Stimulated activated CD4-positive, alpha-beta T cell treated with anti-CD3 and anti-CD28 coated beads, TNF-alpha, amount 100 ng/mL, for 1 hour (primary cell): ENCODE measurements around the gene FAM83E.

Experiments used
- DNase-seq, 3 donors: peaks; one replicate each; pipeline ENCODE4 v3.0.0-alpha.2; 2020; ENCODE audit warnings: low read depth in 3 of 3, low spot score in 1 of 3

FAM83E gene

DNA sequence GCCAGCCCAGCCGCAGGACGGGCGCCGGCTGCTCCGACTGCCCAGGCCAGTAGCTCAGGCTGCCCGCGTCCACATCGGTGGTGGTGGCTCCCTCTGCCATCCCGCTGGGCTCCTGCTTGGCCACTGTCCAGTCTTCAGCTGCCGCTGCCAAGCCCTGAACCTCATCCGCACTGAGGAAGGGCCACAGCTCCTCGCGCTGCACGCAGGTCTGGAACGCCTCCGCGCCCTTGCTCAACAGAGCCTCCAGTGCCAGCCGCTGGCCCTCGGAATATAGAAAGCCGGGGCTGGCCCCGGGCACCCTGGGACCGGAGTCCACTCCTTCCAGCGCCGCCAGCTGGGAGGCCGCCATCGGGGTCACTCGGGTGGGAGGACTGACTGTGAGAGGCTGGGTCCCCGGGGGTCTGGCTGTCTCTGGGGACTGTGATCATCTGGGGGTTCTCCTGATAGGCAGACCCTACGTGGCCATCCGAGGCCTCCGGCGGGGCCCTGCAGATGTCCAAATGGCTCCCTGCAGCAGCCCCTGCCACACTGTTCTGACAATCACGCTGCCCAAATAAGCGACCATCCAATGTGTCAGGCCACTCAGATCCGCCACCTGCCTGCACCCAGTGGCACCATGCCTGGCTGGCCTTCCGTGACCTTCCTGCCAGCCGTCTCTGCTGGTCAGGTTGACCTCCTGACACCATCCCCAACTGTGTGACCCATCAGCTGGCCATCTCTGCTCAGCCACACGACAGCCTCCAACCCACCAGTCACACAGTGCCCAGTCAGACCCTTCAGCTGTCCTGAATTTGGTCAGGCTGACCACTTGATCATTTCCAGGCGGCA, 1.6 kb downstream of the FAM83E start:
- DNase-seq = no peak

DNA sequence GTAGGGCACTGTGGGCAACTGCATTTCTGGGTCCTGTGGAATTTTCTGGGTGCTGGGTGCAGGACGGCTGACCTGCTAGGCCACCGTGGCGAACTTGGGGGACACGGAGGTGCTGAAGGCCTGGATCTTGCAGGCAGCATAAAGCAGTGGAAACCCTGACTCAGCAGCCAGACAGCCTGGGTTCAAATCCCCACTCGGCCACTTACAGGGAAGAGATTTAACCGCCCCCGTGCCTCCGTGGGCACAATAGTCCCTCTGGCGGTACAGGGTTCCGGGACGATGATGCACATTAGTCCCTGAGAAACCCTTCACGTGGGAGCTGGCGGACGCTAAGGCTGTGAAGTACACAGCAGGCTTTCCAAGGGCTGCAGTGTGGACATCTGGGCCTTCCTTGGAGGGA, 3.0 kb downstream of the FAM83E start:
- no peak for DNase-seq

DNA sequence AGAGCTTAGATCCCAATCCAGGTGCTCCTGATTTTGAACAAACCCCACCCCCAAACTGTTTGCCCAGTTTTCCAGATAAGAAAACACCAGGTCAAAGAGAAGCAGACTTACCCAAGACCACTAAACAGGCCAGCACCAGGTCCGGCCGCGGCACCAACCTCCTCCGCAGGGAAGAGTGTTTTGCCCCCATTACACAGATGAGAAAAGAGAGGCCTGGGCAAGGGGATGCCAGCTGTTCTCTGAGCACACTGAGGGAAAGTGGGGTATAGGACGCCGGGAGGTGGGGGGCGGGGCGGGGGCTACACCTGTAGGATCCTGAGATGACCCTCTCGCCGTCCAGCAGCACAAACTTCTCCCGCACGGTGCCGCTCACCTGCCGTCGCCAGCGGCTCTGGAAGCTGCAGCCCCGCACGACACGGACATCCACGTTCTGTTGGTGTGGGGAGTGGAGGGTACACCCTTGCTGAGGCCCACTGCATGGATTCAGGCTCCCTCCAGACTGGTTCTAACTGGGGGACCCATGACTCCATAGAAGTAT, 5.2 kb downstream of the FAM83E start:
- no peak for DNase-seq

DNA sequence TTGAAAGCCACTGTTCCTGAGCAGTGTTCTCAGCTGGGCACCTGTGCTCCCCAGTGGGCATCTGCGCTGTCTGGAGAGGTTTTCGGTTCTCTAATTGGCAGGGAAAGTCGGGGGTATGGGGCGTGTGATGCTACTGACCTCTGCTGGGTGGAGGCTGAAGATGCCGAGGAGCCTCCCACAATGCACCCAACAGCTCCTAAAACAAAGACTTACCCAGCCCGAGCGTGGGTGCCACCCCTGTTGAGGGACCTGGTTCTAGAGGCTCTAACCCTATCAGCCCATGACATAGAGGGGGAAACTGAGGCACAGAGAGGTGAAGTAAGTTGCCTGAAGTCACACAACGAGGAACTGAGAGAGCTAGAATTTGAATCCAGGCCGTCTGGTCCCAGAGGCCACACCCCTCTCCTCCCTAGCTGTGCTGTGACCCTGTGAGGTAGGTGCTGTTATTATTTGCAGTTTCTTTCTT, 6.0 kb downstream of the FAM83E start:
- peak in 1 of 3 donors; percentile 34 for DNase-seq

DNA sequence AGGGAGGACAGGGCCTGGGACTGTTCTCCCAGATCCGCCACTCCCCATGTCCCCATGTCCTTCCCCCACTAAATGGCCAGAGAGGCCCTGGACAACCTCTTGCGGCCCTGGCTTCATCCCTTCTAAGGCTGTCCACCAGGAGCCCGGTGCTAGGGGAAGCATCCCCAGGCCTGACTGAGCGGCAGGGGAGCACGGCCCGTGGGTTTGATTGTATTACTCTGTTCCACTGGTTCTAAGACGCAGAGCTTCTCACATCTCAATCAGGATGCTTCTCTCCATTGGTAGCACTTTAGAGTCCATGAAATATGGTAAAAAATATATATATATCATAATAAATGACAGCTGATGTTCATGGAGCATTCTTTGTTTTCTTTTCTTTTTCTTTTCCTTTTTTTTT, 7.5 kb downstream of the FAM83E start:
- no peak for DNase-seq

DNA sequence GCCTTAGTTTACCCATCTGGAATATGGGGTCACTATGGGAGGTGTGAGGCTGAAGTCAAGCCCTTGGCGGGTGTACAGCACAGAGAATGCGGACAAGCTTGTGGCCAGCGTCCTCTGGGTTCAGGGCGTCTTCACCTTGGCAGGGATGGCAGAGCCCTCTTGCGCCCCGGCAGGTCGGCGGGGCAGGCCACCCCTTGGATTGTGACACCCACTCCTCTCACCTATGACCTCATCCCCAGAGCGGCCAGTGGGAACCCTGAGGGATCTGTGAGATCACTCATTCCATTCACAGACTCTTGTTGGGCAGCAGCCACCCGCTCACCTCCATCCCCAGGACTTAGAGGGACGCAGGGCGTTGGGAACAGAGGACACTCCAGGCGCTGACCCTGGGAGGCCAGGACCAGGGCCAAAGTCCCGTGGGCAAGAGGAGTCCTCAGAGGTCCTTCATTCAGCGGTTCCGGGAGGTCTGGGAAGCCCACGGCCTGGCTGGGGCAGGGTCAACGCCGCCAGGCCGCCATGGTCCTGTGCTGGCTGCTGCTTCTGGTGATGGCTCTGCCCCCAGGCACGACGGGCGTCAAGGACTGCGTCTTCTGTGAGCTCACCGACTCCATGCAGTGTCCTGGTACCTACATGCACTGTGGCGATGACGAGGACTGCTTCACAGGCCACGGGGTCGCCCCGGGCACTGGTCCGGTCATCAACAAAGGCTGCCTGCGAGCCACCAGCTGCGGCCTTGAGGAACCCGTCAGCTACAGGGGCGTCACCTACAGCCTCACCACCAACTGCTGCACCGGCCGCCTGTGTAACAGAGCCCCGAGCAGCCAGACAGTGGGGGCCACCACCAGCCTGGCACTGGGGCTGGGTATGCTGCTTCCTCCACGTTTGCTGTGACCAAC, 8.2 kb downstream of the FAM83E start, which contains the start of gene SPACA4:
SPACA4 (plus strand) TSS at position 280 of the 896 bp plus-strand sequence; CDS start at position 517, 237 bp downstream.
- no peak for DNase-seq

DNA sequence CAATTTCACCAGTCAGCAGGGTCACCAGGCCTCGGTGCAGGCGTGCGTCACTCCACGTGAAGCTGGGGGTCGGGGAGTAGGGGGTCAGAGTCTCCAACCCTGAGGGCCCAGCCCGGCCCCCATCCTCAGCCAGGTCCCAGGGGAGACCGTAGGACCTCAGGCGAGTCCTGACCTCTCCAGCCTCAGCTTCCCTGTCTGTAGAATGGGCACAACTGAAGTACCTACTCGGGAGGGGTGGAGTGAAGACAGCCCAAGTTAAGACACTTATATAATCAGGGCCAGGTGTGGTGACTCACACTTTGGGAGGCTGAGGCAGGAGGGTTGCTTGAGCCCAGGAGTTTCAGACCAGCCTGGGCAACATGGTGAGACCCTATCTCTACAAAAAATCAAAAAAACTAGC, 11.0 kb downstream of the FAM83E start:
- DNase-seq = no peak

DNA sequence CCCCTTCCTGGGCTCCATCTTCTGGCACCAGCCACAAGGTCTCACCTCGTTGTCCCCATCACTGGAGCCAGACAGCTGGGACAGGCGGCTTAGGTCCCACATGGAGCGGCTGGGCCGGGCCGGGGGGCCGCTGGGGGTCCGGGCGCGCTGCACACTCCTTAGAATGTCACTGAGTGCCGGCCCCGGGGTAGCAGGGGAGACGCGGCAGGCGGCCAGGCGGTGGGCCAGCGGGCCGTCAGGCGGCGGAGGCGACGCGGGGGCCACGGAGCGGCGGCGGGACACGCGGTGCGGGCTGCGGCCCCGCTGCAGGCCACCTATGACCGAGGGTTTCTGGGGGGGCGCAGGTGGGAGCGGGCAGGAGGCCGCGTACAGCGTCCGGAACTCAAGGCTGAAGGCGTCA, 11.4 kb downstream of the FAM83E start:
- no peak for DNase-seq

DNA sequence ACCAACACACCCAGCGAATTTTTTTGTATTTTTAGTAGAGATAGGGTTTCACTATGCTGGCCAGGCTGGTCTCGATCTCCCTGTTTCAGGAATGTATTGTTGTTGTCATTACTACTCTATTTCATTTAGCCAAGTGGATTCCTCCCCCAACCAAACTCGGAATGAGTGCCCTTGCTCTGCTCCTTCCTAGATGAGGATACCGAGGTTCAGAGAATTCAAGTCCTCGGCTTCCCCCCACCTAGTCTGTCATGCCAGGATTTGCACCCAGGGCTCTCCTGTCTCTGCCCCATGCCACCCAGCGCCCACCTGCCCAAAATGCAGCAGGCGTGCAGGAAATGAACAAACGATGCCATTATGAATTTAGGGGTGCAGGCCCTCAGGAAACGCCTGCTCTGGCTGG, 11.9 kb downstream of the FAM83E start:
- DNase-seq = no peak

DNA sequence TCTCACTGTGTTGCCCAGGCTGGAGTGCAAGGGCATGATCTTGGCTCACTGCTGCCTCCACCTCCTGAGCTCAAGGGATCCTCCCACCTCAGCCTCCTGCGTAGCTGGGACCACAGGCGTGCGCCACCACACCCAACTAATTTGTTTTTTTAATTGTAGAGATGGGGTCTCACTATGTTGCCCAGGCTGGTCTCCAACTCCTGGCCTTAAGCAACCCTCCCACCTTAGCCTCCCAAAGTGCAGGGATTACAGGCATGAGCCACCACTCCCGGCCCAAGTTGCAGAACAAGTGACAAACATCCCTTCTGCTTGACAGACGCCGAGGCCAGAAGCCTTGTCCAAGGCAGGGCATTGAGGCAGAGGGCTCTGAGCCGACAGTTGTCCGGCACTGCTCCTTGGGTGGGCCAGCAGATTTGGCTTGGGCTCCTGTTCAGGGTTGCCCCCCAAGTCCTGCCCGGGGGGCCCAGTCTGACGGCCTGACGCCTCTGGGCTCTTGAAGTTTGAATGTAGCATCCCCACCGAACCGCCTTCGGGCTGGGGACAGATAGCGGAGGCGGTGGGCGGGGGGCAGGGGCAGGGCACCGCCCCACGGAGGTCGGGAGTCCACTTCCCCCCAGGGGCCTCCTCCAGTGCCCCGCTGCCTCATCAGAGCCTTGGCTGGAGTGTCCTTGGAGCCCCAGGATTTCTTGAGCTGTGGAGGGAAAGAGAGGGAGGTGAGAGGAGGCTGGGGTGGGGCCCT, 14.0 kb downstream of the FAM83E start:
- DNase-seq = no peak

DNA sequence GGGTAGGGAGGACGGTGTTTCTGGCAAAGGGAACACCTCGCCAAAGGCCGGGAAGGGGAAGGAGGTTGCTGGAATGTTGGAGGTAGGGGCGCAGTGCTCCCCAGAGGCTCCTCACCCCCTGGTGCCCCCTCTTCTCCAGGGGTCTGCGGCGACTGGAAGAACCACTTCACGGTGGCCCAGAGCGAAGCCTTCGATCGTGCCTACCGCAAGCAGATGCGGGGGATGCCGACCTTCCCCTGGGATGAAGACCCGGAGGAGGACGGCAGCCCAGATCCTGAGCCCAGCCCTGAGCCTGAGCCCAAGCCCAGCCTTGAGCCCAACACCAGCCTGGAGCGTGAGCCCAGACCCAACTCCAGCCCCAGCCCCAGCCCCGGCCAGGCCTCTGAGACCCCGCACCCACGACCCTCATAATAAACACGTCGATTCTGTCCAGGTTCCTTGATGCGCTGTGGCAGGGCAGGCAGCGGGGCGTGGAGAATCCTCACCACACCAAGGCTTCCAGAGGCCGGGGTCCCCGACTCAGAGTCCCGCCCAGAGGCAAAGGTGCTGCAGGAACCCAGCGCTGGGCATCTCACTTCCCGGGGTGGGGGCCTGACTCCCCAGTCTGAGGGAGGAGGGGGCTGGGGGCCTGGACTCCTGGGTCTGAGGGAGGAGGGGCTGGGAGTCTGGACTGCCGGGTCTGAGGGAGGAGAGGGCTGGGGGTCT, 15.7 kb downstream of the FAM83E start:
- DNase-seq = no peak

DNA sequence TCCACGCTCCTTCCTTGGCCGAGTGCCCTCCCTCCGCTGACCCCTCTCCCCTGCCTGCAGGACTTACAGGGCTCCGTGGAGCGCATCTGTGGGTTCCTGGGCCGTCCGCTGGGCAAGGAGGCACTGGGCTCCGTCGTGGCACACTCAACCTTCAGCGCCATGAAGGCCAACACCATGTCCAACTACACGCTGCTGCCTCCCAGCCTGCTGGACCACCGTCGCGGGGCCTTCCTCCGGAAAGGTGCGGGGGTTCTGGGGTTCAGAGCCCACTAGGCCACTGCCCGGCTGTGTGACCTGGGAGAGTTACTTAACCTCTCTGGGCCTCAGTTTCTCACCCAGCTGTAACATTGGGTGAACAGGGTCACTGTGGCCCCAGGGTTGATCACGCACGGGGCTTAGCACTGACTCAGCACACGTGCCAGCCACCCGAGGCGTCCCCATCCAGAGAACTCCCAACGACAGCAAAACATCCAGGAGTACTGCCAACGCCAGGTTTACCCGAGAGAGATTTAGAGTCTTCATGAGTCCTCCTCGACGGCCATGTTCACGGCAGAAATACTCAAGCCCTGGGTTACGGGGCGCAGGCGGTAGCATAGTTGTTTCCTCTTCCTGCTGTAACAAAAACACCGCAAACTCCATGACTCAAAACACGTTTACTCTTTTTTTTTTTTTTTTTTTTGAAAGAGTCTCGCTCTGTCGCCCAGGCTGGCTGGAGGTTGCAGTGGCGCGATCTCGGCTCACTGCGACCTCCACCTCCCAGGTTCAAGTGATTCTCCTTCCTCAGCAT, 18.0 kb downstream of the FAM83E start:
- DNase-seq = no peak

DNA sequence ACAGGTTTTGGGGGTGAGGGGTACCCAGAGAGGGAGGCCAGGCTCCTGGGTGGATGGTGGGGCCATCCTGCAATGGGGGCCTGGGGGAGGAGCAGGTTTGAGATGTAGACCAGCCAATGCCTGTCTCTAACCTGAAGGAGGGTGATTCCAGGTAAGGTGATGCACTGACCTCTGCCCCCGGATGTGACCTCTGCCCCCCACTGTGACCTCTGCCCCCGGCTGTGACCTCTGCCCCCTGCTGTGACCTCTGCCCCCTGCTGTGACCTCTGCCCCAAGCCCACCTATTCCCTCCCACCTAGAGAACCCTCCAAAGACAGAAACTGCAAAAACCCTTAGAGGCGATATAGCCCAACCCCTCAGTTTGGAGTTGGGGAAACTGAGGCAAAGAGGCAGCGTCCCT, 18.6 kb downstream of the FAM83E start:
- DNase-seq = no peak

DNA sequence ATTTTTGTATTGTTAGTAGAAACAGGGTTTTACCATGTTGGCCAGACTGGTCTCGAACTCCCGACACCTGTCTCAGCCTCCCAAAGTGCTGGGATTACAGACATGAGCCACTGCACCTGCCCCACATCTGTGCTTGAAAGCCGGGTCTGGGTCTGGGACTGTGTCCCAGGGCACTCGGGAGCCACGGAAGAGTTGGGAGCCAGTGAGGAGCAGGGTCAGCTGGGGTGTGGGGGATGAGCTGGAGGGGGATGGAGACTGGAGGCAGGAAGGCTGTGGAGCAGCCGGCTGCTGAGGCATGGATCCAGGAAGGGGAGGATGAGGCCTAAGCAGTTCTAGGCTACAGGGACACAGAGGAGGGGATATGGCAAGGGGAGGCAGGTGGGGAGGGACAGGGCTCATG, 19.0 kb downstream of the FAM83E start:
- DNase-seq = no peak

DNA sequence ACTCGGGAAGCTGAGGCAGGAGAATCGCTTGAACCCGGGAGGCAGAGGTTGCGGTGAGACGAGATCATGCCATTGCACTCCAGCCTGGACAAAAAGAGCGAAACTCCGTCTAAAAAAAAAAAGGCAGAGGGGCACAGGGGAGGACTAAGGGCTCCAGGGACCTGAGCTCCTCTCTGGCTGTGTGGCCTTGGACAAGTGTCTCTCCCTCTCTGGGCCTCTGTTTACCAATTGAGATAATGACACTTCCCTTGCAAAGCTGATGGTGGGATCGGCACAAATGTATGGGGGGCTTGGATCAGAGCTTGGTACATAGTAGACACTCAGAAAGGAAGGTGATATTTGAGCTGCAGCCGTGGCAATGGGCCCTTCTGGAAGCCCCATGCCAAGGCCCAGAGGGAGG, 19.7 kb downstream of the FAM83E start:
- DNase-seq = no peak

DNA sequence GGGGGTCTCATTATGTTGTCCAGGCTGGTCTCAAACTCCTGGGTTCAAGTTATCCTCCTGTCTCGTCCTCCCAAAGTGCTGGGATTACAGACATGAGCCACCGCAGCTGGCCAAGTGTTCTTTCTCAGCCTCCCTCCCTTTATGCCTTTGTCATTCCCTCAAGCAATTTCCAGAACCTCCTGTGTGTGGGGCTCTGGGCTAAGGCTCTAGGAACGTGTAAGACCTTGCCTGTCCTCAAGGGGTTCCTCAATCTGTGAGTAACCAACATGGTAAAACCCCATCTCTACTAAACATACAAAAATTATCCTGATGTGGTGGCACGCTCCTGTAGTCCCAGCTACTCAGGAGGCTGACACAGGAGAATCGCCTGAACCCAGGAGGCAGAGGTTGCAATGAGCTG, 23.9 kb downstream of the FAM83E start:
- DNase-seq = no peak

DNA sequence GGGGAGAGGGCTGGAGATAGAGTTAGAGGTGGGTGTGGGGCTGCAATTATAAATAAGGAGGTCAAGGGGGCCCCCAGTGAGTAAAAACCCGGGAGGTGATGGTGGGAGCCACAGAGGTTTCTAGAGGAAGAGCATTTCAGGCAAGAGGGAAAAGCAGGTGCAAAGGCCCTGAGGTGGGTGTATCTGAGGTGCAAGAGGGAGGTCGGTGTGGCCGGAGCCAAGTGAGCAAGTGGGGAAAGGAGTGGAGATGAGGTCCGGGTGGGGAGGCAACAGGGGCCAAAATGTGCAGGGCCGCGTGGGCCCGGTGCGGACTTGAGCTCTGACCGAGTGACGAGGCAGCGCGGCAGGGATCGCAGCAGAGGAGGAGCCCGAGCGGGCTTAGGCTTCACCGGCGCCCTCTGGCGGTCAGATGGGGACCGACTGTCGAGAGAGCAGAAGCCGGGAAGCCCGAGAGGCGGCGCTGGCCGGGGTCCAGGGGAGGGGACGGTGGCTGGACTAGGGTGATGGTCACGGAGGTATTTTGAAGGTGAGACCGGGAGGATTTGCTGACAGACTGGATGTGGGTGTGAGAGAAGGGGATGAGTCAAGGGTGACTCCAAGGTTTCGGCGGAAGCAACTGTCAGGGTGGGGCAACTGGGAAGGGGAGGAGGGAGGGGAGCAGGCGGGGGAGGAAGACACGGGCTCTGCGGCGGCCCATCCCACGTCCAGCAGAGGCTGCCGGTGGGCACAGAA, 26.0 kb downstream of the FAM83E start:
- peak; percentile 54 to 80 (median 67) for DNase-seq

DNA sequence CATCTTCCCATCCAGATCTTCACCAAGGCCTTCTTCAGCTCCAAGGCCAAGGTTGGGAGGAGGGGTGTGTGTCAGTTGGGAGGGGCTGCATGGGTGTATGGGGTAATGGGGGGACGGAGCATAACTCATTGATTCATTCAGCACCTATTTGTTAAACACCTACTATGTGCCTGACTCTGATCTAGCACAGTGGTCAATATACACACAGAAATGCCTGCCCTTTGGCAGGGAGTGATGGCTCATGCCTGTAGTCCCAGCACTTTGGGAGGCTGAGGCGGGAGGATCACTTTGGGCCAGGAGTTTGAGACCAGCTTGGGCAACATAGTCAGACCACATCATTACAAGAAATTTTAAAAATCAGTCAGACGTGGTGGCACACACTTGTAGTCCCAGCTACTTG, 27.5 kb downstream of the FAM83E start:
- DNase-seq = no peak

DNA sequence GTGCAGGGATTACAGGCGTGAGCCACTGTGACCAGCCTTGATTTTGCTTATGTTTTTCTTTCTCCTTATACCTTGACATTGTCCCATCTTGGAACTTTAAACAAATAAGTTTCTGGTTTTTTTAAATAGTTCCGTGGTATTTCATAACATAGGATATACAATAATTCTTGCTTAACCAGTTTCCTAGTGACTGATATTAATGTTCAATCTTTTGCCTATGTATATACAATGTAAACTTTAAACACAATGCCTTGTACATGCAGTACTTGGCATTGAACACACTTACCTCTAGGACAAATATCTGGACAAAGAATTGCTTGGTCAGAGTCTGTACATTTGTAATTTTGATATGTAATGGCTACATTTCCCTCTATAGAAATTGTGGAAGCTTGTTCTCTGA, 32.7 kb downstream of the FAM83E start:
- no peak for DNase-seq
